ENCODE data around the gene ADAMTS2.

GRCh38 chr5:179267671-179268083 is 77.6 kb downstream of the ADAMTS2 start:
- TF ChIP-seq CTCF (IDR thresholded peaks at IDR 0.05; ENCODE audit: insufficient read depth, low read depth, low read length) (no peak), EZH2 (IDR thresholded peaks at IDR 0.05; ENCODE audit: insufficient read depth, low read length) (no peak)

Measured in astrocyte (in vitro differentiated cells and primary cell).